Measurements from ENCODE around the gene SPTSSA. TPM values are rescaled to one million over a fixed set of nuclear protein-coding genes. Genes with fewer than 3 reads are reported as not detected.
A peak's percentile ranks its signal among the peaks of the same experiment; 100 is the strongest.

Gene SPTSSA
- total RNA-seq, 1 experiment from 2014 or later = 24.5 TPM

- no peak for TF ChIP-seq ZNF532 (CRISPR knock-in tag; IDR thresholded peaks at IDR 0.05; ENCODE audit: borderline replicate concordance)
- no peak for TF ChIP-seq ZNF416 (CRISPR knock-in tag; IDR thresholded peaks at IDR 0.05)
- no peak for TF ChIP-seq TP53 (CRISPR knock-in tag; IDR thresholded peaks at IDR 0.05)
Observed at GRCh38 chr14:34437729-34438080, 24.3 kb downstream of the SPTSSA start (continued).

GRCh38 chr14:34436960-34437728 lies 24.9 kb downstream of the SPTSSA start:
- ATAC-seq (no peak), DNase-seq (ENCODE audit: low spot score) (no peak)
- H3K4me1 Mint-ChIP-seq = peaks cover 28% of the 10 kb centered on the region
- H3K27ac Mint-ChIP-seq = peak overlapping the region; percentile 65
- no peaks in the 10 kb centered on the region for H3K27me3 Mint-ChIP-seq (ENCODE audit: low read depth)
- H3K4me3 Mint-ChIP-seq = no peak overlapping the region
- TF ChIP-seq ZNF219 (CRISPR knock-in tag; IDR thresholded peaks at IDR 0.05; ENCODE audit: borderline replicate concordance) (no peak), NFYB (CRISPR knock-in tag; conservative IDR thresholded peaks at IDR 0.05; ENCODE audit: low read depth) (no peak), ATF1 (CRISPR knock-in tag; IDR thresholded peaks at IDR 0.05) (no peak), KAT7 (CRISPR knock-in tag; IDR thresholded peaks at IDR 0.05; ENCODE audit: borderline replicate concordance) (no peak), NFATC4 (CRISPR knock-in tag; IDR thresholded peaks at IDR 0.05) (no peak), HMGXB4 (CRISPR knock-in tag; IDR thresholded peaks at IDR 0.05) (no peak), ZBTB43 (CRISPR knock-in tag; IDR thresholded peaks at IDR 0.05) (no peak), PRRX2 (CRISPR knock-in tag; IDR thresholded peaks at IDR 0.05) (no peak), USF2 (CRISPR knock-in tag; IDR thresholded peaks at IDR 0.05) (no peak), ZNF532 (CRISPR knock-in tag; IDR thresholded peaks at IDR 0.05; ENCODE audit: borderline replicate concordance) (no peak), CTCF (IDR thresholded peaks at IDR 0.05) (no peak), FOXP1 (CRISPR knock-in tag; IDR thresholded peaks at IDR 0.05; ENCODE audit: borderline replicate concordance) (no peak)
- H3K9me3 Mint-ChIP-seq = no peaks in the 10 kb centered on the region
- no peaks in the 10 kb centered on the region for H3K36me3 Mint-ChIP-seq
- ChIA-PET CTCF (no interaction called here), POLR2A (interaction anchor here (0.7 to 1.0 kb wide), 2 partner anchors 212 to 609 kb away, joined by 3 read pairs; partner anchors contain the start of gene FAM177A1)
